OCI-LY1 (cell line): Measurements from ENCODE around the gene NRG2.

Experiments used
- EZH2 ChIP-seq: fragments of 200-600 bp; sonication (generic), shearing (Covaris generic); IDR thresholded peaks from 2 replicates; pipeline ENCODE4 v1.8.0; 2017; ENCODE audit warnings: borderline replicate concordance, mixed run types, mild to moderate bottlenecking, antibody characterized with exemption, low read length, moderate library complexity, mixed read lengths
- TF ChIP-seq, protein P1 (sequence below): fragments of 200-600 bp; sonication (generic), shearing (Covaris generic); IDR thresholded peaks from 2 replicates; pipeline ENCODE4 v1.5.1; 2017; ENCODE audit warnings: mild to moderate bottlenecking, antibody characterized with exemption, low read length, moderate library complexity, mixed read lengths

DNA sequence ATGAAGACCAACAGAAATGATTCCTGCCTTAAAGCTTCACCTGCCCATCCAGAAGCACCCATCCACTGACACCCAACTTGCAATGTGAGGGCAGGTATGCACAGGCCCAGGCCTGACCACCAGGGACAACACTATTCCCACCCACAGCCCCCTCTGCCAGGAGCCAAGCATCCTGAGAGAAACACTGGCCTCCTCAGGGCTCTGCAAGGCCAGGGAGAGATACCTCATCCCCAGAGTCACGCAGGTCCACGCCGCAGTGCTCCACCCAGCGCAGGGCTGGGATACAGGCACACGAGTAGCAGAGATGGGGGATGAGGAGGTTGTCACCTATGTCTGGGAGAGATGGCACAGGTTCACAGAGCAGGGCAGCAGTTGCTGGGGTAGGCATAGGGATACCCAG is 148.1 kb downstream of the NRG2 start:
- no peak for TF ChIP-seq EZH2
- TF ChIP-seq, protein P1, sequence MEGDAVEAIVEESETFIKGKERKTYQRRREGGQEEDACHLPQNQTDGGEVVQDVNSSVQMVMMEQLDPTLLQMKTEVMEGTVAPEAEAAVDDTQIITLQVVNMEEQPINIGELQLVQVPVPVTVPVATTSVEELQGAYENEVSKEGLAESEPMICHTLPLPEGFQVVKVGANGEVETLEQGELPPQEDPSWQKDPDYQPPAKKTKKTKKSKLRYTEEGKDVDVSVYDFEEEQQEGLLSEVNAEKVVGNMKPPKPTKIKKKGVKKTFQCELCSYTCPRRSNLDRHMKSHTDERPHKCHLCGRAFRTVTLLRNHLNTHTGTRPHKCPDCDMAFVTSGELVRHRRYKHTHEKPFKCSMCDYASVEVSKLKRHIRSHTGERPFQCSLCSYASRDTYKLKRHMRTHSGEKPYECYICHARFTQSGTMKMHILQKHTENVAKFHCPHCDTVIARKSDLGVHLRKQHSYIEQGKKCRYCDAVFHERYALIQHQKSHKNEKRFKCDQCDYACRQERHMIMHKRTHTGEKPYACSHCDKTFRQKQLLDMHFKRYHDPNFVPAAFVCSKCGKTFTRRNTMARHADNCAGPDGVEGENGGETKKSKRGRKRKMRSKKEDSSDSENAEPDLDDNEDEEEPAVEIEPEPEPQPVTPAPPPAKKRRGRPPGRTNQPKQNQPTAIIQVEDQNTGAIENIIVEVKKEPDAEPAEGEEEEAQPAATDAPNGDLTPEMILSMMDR = no peak
